Measurements from ENCODE around the gene NDC80.
"Not testable (repeated sequence)": the region's sequence is repeated elsewhere in the genome, so short reads cannot be mapped to it uniquely, and the experiment has no call there.

The NDC80 gene

DNA sequence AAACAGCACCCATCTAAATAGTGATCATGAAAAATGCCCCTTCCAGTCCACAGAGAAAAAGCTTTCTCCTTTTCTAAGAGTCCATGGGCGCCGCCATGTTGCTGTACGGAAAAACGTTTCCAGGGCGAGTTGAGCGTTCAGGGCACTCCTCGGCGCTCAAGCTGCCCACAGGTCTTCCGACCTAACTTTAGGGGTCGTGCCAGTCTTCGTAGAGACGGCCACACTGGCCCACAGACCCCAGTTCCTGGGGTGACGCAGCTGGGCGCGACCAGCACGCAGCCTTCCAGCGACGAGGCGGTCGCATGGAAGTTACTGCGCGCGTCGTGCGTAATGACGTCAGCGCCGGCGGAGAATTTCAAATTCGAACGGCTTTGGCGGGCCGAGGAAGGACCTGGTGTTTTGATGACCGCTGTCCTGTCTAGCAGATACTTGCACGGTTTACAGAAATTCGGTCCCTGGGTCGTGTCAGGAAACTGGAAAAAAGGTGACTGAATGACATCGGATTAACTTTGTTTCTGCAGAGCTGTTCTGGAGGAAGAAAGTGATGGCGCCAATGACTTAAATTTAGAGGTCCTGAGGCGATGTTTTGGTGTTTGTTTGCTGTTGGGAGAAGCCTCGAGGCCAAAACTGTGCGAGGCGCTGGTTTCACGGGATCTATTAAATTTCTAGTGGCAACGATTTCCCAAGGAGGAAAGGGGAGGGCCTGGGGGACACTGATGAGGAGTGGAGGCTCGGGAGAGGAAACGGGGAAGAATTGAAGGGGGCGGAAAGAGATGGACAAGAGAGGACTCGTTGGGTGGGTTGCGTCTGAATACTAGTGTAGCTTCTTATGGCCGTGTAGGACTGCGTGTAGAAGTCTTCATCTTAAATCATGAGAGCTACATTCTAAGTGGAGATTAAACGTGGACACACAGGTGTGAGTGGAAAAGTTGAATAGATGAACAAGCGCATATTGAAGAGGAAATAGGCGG is at the start of gene NDC80, which contains the start of gene METTL4:
NDC80 (plus strand) TSS at position 358 of the 971 bp plus-strand sequence. CDS start 1,429 bp downstream, outside the sequence.
METTL4 (minus strand) TSS at position 306 of the 971 bp plus-strand sequence. CDS start 4,289 bp downstream, outside the sequence.
- peak in 57 of 58 donors; percentile 50 to 94 (median 75) for DNase-seq

GRCh38 chr18:2522112-2522511 is 49.2 kb upstream of the NDC80 start:
- DNase-seq, result no peak

- not testable (repeated sequence) for DNase-seq
These were observed 46.6 kb upstream of the NDC80 start for GRCh38 chr18:2524794-2525198.

- no peak for DNase-seq
These were observed 45.0 kb upstream of the NDC80 start for GRCh38 chr18:2526329-2526728.

DNA sequence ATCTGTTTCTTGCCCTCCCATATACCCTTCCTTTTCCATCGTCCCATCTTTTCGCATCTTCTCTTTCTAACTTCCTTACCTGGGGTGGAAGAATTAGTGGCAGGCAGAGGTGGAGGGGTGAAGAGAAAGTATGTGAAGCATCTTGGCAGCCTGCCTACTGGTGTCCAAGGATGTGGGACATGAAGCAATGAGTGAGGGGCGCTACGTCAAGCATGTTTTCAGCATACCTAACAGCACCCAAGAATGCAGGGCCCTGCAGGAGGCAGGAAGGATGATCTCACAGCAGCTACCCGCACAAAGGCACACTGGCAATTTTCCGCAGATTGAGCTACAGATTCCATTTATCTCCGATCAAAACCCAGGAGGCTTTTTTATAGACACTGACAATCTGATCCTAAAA is 42.2 kb upstream of the NDC80 start:
- no peak for DNase-seq

GRCh38 chr18:2531751-2532150 is 39.6 kb upstream of the NDC80 start:
- DNase-seq, result no peak

DNA sequence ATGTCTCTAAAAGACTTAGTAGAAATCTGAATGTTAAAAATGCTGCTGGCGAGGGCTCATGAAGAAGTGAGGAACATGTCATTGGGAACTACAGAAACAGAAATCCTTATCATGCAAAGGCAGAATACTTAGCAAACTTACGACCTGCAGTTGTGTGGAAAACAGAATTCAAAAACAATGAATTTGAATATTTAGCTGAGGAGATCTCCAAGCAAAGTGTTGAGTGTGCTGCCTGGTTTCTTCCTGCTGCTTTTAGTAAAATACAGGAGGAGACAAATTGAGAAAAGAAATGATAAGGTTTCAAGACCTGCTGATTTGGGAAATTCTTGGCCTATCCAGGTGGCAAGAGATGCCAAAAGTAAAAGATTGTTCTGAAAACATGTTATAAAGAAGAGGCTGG is 38.6 kb upstream of the NDC80 start:
- DNase-seq, result no peak

DNA sequence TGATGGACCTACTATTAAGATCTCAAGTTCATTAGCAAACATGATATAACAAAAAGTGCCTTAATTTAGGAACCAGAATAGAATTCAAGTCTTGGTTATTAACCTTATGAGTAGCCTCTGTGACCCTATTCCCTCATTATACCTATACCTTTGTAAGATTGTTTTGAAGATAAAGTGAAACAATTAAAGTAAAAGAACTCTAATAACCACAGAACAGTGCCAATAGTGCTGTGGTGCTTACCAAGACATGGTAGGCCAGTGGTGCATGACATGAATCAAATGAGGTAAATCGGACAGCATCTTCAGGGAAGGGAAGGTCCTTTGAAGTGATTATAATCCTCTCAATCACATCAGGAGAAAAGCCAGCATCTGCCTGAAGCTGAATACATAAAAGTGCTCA is 36.5 kb upstream of the NDC80 start:
- DNase-seq, result no peak

GRCh38 chr18:2535419-2535910 is 35.9 kb upstream of the NDC80 start:
- DNase-seq, result no peak

GRCh38 chr18:2536063-2536462 is 35.3 kb upstream of the NDC80 start:
- DNase-seq, result no peak

GRCh38 chr18:2536493-2536892 is 34.9 kb upstream of the NDC80 start:
- no peak for DNase-seq

GRCh38 chr18:2537296-2537695 is 34.1 kb upstream of the NDC80 start:
- no peak for DNase-seq

DNA sequence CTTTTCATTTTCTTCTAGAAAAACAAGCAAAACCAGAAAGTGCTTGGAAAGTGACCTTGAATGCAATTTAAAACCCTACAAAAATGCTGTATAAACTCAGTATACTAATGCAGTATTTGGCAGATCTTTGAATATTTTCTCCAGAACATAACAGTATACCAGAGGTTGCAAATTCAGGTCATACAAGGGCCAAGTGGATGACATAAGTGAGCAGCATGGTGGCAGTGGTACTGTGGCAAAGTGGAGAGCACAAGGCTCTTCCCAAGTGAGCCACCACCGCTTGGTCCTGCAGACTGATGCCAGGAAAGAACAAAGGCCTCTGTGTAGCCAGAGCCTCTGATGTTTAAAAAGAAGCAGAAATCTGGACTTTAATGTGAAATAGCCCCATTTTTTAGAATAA is 33.1 kb upstream of the NDC80 start:
- peak in 10 of 58 donors; percentile 2 to 16 (median 4) for DNase-seq

DNA sequence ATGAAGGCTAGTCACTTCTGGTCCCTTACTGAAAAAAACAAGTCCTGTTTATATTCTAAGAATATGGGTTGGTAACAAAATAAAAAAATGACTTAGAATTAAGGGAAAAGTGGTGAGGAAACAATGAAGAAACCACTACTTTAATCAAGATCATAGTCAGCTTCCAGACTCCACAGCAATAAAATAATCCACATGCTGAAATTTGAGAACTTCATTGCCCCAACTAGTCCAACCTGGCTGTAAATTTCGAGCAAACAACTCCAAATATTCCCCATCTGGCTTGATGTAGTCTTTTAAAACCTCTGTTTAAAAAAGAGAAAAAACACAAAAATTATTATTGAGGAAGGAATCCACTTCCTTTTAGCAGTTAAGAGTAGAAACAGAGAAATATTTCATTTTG is 32.5 kb upstream of the NDC80 start:
- no peak for DNase-seq

DNA sequence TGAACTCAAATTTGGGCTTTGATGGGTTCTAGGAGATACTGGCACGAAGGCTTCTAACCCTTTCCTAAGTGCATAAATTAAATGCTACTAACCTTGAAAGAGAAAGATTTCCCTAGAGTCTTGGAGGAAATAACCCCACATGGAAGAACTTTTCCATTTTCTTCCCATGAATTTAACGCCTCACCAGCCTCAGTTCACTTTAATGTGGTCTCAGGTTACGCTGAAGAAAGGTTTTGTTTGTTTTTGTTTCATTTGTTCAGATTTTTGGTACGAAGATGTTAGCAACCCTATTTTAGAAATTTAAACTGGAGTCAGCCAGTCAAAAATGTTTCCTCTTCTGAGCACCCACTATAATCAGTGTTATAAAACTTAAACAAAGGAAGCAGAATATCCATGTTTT is 30.8 kb upstream of the NDC80 start:
- no peak for DNase-seq

GRCh38 chr18:2541925-2542563 is 29.3 kb upstream of the NDC80 start:
- not testable (repeated sequence) for DNase-seq

GRCh38 chr18:2545155-2545554 is 26.2 kb upstream of the NDC80 start:
- no peak for DNase-seq

- peak in 3 of 58 donors; percentile 8 to 20 (median 10) for DNase-seq
These were observed 23.8 kb upstream of the NDC80 start for GRCh38 chr18:2547477-2548087.

DNA sequence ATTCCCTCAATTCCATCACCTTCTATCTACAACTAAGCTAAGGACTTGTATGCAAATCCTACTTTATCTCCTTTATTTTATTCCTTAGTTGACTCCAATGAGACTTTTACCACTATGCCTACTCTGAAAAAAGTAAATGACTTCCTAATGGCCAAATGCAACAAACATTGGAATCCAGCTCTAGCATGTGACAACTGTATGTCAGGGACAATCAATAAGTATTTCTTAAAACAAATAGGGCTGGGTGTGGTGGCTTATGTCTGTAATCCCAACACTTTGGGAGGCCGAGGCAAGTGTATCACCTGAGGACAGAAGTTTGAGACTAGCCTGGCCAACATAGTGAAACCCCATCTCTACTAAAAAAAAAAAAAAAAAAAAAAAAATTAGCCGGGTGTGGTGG is 21.9 kb upstream of the NDC80 start:
- DNase-seq, result no peak

GRCh38 chr18:2551425-2551824 is 19.9 kb upstream of the NDC80 start:
- no peak for DNase-seq

- DNase-seq, result no peak
These were observed 16.7 kb upstream of the NDC80 start for GRCh38 chr18:2554696-2555095.

DNA sequence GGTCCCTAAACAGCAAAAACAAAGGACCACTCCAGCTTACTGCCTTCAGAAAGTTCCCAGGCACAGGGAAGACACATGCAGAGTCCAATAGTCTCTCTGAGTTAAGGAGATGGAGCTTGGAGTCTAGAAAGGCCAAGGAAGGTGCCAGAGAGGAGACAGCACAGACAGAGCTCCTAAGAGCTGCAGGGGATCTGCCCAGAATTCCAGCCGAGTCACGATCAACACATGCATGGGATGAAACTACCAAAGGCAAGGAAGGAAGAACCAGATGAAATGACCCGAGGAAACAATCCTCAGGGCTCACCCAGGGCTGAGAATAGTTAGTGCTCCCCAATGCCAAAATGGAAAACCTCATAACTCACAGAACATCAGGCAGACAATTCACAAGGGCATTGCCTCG is 15.5 kb upstream of the NDC80 start:
- DNase-seq, result no peak
